ENCODE results near the gene HM13. TPM values are rescaled to one million over a fixed set of nuclear protein-coding genes. Genes with fewer than 3 reads are reported as not detected.

The HM13 gene
- total and polyA plus RNA-seq, 2 of the 13 experiments (the other 11 are each of a cell fraction or from before 2014, with no cell fraction given), result 118 to 243 TPM

DNA sequence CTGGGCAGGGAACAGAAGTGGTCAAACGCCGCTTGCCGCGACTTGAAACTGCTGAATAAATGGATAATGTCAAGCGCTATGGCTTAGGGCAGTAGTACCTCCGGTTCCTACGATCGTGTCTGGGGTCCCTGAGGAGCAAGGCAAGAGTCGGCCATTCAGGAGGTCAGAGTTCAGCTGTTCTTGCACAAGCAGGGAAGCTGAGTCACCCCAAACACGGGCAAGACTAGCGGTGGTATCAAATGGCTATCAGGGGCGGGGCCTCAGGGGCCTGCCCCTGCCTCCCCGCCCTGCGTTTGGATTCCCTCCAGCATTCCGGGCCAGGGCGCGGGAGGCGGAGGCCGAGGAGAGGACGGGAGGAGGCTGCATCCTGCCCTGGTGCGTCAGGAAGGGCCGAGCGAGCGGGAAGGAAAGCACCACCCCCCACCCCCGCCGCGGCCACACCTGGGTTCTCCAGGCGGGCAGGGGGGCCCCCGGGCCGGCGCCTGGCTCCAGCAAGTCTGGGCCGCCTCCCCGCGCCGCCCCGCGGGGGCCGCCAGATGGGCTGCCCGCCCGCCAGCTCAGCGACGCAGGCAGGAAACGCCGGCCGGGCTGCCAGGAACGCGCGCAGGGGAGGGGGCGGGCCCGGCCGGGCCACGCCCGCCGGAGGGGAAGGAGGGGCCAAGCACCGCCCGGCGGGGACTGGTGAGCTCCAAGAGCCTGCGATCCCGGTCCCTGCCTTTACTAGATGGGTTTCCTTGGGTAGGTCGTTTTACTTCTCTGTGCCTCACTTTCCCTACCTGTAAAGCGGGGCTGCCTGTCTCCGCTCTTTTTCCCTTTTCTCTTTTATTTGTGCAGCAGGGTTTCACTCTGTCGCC is 58.7 kb downstream of the HM13 start (continued):
- TF ChIP-seq, protein P1, sequence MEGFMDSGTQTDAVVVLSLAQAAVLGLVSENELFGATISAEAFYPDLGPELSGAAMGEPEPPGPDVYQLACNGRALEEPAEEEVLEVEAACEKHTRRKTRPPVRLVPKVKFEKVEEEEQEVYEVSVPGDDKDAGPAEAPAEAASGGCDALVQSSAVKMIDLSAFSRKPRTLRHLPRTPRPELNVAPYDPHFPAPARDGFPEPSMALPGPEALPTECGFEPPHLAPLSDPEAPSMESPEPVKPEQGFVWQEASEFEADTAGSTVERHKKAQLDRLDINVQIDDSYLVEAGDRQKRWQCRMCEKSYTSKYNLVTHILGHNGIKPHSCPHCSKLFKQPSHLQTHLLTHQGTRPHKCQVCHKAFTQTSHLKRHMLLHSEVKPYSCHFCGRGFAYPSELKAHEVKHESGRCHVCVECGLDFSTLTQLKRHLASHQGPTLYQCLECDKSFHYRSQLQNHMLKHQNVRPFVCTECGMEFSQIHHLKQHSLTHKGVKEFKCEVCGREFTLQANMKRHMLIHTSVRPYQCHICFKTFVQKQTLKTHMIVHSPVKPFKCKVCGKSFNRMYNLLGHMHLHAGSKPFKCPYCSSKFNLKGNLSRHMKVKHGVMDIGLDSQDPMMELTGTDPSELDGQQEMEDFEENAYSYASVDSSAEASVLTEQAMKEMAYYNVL (CRISPR knock-in tag; IDR thresholded peaks at IDR 0.05; ENCODE audit: borderline replicate concordance), result no peak
- TF ChIP-seq, protein P2, sequence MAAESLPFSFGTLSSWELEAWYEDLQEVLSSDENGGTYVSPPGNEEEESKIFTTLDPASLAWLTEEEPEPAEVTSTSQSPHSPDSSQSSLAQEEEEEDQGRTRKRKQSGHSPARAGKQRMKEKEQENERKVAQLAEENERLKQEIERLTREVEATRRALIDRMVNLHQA (CRISPR knock-in tag; IDR thresholded peaks at IDR 0.05), result no peak; the same call in 1 of the 2 replicates
- TF ChIP-seq, protein P3, sequence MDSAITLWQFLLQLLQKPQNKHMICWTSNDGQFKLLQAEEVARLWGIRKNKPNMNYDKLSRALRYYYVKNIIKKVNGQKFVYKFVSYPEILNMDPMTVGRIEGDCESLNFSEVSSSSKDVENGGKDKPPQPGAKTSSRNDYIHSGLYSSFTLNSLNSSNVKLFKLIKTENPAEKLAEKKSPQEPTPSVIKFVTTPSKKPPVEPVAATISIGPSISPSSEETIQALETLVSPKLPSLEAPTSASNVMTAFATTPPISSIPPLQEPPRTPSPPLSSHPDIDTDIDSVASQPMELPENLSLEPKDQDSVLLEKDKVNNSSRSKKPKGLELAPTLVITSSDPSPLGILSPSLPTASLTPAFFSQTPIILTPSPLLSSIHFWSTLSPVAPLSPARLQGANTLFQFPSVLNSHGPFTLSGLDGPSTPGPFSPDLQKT (CRISPR knock-in tag; IDR thresholded peaks at IDR 0.05; ENCODE audit: borderline replicate concordance), result 0 out of 2 replicates have a peak, but pooled peaks have one; percentile 33
- TF ChIP-seq, protein P4, sequence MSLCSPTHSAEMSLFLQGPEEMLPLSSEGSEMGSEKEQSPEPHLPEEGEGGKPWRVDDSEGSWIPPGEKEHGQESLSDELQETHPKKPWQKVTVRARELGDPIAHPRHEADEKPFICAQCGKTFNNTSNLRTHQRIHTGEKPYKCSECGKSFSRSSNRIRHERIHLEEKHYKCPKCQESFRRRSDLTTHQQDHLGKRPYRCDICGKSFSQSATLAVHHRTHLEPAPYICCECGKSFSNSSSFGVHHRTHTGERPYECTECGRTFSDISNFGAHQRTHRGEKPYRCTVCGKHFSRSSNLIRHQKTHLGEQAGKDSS (CRISPR knock-in tag; IDR thresholded peaks at IDR 0.05; ENCODE audit: borderline replicate concordance, low read depth), result peak; percentile 35; the same call in 1 of the 2 replicates
- TF ChIP-seq TAF15 (IDR thresholded peaks at IDR 0.05; ENCODE audit: low read depth, low read length, poor library complexity, severe bottlenecking) (peak; percentile 100), ZNF264 (CRISPR knock-in tag; IDR thresholded peaks at IDR 0.05) (peak; percentile 93), ZNF780A (CRISPR knock-in tag; IDR thresholded peaks at IDR 0.05) (peak; percentile 92; the same call in 1 of the 2 replicates), GPN1 (CRISPR knock-in tag; IDR thresholded peaks at IDR 0.05; ENCODE audit: borderline replicate concordance) (no peak), SMAD1 (CRISPR knock-in tag; IDR thresholded peaks at IDR 0.05; ENCODE audit: borderline replicate concordance, low read depth) (0 out of 2 replicates have a peak, but pooled peaks have one; percentile 59), ZNF747 (CRISPR knock-in tag; IDR thresholded peaks at IDR 0.05; ENCODE audit: borderline replicate concordance) (peak; percentile 74; the same call in 1 of the 2 replicates), ZNF24 (IDR thresholded peaks at IDR 0.05) (no peak; the same call in none of the 2 replicates), CCDC6 (CRISPR knock-in tag; IDR thresholded peaks at IDR 0.05) (peak; percentile 63)
- TF ChIP-seq, protein P5, sequence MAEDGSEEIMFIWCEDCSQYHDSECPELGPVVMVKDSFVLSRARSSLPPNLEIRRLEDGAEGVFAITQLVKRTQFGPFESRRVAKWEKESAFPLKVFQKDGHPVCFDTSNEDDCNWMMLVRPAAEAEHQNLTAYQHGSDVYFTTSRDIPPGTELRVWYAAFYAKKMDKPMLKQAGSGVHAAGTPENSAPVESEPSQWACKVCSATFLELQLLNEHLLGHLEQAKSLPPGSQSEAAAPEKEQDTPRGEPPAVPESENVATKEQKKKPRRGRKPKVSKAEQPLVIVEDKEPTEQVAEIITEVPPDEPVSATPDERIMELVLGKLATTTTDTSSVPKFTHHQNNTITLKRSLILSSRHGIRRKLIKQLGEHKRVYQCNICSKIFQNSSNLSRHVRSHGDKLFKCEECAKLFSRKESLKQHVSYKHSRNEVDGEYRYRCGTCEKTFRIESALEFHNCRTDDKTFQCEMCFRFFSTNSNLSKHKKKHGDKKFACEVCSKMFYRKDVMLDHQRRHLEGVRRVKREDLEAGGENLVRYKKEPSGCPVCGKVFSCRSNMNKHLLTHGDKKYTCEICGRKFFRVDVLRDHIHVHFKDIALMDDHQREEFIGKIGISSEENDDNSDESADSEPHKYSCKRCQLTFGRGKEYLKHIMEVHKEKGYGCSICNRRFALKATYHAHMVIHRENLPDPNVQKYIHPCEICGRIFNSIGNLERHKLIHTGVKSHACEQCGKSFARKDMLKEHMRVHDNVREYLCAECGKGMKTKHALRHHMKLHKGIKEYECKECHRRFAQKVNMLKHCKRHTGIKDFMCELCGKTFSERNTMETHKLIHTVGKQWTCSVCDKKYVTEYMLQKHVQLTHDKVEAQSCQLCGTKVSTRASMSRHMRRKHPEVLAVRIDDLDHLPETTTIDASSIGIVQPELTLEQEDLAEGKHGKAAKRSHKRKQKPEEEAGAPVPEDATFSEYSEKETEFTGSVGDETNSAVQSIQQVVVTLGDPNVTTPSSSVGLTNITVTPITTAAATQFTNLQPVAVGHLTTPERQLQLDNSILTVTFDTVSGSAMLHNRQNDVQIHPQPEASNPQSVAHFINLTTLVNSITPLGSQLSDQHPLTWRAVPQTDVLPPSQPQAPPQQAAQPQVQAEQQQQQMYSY (CRISPR knock-in tag; IDR thresholded peaks at IDR 0.05), result peak; percentile 57; the same call in 1 of the 2 replicates
- TF ChIP-seq, protein P6, sequence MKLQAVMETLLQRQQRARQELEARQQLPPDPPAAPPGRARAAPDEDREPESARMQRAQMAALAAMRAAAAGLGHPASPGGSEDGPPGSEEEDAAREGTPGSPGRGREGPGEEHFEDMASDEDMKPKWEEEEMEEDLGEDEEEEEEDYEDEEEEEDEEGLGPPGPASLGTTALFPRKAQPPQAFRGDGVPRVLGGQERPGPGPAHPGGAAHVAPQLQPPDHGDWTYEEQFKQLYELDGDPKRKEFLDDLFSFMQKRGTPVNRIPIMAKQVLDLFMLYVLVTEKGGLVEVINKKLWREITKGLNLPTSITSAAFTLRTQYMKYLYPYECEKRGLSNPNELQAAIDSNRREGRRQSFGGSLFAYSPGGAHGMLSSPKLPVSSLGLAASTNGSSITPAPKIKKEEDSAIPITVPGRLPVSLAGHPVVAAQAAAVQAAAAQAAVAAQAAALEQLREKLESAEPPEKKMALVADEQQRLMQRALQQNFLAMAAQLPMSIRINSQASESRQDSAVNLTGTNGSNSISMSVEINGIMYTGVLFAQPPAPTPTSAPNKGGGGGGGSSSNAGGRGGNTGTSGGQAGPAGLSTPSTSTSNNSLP (IDR thresholded peaks at IDR 0.05; ENCODE audit: low read depth, low read length), result peak; percentile 91
- TF ChIP-seq, protein P7, sequence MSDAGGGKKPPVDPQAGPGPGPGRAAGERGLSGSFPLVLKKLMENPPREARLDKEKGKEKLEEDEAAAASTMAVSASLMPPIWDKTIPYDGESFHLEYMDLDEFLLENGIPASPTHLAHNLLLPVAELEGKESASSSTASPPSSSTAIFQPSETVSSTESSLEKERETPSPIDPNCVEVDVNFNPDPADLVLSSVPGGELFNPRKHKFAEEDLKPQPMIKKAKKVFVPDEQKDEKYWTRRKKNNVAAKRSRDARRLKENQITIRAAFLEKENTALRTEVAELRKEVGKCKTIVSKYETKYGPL (CRISPR knock-in tag; IDR thresholded peaks at IDR 0.05), result peak; percentile 57; the same call in 1 of the 2 replicates

Measured in HepG2 (cell line).